Hematopoietic multipotent progenitor cell treated with erythropoietin and hydrocortisone succinate and interleukin-3 and kit ligand, for 8 days (in vitro differentiated cells): ENCODE results near the gene LHFPL6.
A peak's percentile ranks its signal among the peaks of the same experiment; 100 is the strongest.

Source experiments
- DNase-seq: peaks from one replicate; pipeline ENCODE4 v3.0.0-alpha.2; 2015

Gene LHFPL6

GRCh38 chr13:39410096-39410901 lies 192.7 kb downstream of the LHFPL6 start:
- no peak for DNase-seq

DNA sequence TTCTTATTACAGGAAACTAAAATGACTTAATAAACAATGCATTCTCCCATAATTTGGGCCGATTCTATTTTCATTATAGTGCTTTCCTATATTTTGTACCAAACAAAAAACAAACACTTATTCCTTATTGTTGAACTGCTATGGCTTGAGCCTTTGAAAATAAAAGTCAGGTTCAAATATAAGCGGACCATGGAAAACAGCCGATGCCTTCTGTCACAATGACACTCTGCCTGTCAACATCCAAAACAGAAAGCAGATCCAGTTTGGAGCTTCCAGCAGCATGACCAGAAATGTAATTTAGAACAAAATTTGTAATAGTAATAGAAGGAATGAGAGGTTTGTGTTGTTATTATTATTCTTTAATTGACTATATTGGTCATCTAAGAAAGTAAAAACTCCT lies 194.5 kb downstream of the LHFPL6 start:
- no peak for DNase-seq

GRCh38 chr13:39407786-39408185 lies 195.2 kb downstream of the LHFPL6 start:
- DNase-seq = no peak

GRCh38 chr13:39407138-39407537 lies 195.9 kb downstream of the LHFPL6 start:
- no peak for DNase-seq

GRCh38 chr13:39406688-39407087 lies 196.3 kb downstream of the LHFPL6 start:
- peak; percentile 24 for DNase-seq

- DNase-seq = no peak
These were observed 197.3 kb downstream of the LHFPL6 start for GRCh38 chr13:39405596-39406205.

GRCh38 chr13:39405107-39405506 lies 197.9 kb downstream of the LHFPL6 start:
- no peak for DNase-seq

DNA sequence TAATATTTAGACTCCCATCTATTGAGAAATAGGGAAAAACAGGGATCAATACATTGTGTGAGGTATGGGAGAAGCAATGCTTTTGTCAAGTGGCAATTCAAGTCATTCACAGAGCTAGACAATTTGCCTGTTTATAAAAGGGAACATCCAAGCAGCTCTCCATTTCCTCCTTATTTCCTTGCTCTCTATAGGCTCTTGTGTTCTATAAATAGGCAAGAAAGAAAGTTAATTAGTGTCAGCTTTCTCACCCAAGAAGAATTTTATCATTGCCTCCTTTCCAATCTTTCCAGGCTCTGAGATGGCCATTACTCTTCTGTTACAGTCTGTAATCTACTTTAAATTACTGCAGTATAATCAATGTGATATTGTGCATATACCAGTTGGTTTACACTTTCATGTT lies 199.9 kb downstream of the LHFPL6 start:
- DNase-seq = no peak

GRCh38 chr13:39402221-39402970 lies 200.6 kb downstream of the LHFPL6 start:
- DNase-seq = peak; percentile 35

DNA sequence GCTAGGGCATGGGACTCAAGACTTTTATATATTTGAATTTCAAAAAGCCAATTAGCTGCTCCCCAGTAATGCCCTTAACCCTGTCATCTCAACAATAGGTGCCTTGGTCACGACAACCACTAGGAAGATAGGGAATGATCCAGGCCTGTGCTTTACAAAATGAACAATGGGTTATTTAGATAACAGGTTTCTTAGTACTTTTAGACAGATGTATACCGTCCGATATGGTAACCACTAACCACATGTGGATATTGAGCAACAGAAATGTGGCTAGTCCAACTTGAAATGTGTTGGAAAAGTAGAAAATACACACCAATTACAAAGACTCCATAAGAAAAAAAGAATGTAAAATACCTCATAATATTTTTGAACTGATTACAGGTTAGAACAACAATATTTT lies 201.2 kb downstream of the LHFPL6 start:
- DNase-seq = peak; percentile 98

GRCh38 chr13:39401046-39401705 lies 201.8 kb downstream of the LHFPL6 start:
- DNase-seq = peak; percentile 79

DNA sequence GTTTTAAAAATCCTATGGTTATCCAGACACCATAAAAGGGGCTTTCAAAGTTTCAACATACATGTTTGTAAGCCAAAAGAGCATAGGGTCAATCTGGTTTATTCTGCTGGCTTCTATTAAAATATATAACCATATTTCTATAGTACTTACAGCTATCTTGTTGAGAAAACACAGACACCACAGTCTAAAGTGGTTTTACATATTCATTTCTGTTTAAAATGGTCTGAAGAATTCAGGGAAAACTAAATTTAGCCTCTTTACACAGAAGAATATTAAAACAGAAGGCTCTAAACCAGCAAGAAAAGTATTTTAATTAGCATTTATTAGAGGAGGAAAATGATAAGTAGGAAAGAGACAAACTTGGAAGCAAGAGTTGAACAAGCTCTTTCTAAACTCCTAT lies 203.9 kb downstream of the LHFPL6 start:
- no peak for DNase-seq

- no peak for DNase-seq
These were observed 205.1 kb downstream of the LHFPL6 start for GRCh38 chr13:39397896-39398265.

DNA sequence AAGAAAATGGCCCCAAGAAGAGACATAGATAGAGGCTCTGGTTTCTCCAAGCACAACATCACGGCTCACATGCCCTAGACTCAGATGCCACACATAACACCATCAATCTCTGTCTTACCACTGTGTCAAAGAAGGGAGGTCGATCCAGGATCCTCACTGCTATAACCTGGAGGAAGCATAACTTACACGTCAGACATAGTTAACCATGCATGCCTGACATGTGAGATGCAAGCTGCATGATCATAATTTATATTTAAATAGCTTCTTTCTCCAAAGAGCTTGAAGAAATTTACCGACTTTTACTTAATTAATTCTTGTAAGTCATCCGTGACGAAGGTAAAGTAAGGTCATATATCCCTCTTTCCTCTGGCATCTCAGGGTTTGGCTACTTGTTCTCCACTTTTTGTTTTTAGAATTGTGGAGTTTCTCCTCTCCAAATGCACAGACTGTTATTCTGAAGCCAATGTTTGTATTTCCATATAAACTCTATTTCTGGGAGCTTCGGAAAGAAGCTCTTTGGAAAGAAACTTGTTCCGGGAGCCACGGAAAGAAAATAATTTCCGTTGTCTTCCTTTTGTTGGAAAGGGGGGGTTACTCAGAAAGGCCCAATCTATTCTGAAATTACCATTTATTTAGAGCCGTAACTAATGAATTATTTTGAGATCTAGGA lies 205.6 kb downstream of the LHFPL6 start:
- no peak for DNase-seq

- DNase-seq = peak; percentile 13
These were observed 208.0 kb downstream of the LHFPL6 start for GRCh38 chr13:39394796-39395678.

DNA sequence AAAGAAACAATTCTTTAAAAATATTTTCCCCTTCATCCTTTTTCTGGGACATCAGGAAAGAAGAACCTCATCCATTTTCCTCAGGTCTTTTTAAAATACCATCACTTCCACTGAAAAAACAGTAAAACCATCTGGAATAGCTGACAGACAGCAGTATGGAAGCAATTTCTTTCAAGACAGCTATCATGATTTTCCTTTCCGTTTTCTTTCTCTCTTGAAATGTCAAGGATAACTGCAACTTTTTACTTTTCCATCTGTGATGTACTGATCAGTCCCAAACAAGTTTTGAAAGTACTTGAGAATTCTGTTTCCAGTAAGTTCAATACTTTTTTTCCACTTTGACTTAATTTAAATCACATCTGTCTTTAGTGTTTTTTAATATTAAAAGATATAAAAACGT lies 211.2 kb downstream of the LHFPL6 start:
- no peak for DNase-seq

DNA sequence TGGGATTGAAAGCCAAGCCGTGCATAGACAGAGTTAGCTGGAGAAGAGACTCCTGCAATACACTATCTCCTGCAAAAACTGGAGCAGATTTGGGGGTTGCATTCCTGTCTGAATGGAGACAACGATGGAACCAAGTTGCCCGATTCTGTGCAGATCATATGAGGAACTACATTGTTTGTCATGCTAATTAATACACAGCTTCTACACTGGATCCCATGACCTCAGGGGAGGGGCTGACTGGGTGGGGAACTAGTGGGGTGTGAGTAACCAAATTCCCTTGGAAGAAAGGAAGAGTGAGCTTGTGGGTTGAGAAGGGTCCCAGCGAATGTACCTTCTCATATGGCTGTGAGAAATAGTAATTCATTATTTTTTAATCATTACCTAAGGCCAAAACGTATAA lies 214.0 kb downstream of the LHFPL6 start:
- DNase-seq = no peak

DNA sequence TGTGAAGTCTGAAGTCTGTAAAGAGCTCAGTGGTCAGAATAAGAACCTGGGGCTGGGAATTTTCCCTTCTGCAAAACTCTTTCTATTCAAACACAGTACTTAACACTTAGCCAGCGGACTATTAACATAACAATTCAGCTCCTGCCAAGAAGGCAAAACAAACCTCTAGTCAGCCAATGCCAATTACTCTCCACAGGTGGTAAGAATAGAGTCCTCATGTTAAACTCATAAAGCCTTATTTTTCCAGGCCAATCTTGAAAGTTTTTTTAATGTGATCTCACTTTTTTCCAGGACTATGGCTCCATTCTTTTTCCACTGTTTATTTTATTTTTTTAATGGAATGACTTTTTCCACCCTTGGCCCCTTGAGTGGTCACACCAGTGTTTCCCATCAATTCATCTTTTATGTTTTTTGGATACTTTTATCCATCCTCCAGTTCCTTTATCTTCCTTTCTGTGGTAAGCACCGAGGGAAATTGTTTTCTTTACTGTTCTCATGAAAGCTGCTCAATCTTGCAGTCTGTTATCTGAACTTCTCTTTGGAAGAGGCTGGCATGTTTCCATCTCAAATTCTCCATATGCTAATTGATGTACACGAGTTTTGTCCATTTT lies 217.3 kb downstream of the LHFPL6 start:
- peak; percentile 48 for DNase-seq

GRCh38 chr13:39385154-39385553 lies 217.8 kb downstream of the LHFPL6 start:
- DNase-seq = no peak

DNA sequence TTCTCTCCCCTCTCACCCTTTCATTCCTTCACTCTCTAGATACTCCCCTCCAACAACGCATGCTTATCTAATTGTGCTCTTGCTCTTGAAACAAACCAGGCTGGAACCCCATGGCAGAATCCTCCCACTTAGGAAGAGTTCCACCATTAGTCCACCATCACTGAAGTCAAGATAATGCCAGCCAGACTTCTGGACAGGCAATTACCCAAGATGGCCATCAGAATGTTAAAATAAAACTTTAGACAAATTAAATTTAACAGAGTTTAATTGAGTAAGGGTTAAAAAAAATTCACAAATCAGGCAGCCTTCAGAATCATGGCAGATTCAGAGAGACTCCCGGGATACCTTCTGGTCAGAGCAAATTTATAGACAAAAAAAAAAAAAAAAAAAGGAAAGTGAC lies 221.5 kb downstream of the LHFPL6 start:
- no peak for DNase-seq
